ENCODE measurements around the gene KANK2.

Gene KANK2

DNA sequence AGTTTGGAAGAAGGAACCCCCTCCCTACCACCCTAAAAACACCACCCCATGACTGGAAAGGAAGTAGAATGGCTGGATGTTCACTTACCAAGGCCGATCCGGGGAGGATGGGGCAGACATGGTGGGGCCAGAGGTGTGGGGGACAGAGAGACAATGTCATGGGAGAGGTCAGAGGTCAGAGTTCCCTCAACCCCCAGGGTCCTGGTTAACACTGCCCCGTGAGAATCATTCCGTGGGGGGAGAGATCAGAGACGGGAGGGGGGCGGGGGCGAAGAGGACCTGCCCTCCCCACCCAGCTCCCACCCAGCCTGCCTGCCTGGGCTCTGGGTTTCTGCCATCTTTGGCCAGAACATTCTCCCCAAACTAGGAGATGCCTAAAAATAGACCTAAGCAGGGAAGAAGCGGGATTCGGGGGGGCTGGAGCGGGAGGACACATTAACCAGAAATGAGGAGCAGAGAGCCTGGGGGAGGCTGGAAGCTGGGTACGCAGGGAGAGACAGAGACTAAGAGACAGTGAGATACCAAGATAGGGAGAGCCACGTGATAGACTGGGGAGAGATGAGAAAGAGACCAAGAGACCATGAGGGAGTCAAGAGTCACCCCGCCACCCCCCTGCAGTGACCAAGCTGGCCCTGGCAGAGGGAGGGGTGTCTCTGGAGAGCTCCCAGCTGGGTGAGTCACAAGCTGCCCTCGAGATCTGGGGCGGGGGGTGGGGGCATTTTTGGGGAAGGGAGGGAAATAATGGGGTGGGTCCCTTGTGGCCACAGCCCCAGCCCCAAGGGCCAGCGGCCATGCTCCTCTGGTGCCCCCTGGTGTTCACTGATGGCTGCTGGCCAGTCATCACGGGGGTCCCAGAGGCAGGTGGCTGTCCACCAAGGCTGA is 6.1 kb upstream of the KANK2 start:
- DNase-seq (ENCODE audit: low read depth): peak; percentile 84
- H3K4me3 ChIP-seq (ENCODE audit: low read depth, low read length): no peak overlapping the region

DNA sequence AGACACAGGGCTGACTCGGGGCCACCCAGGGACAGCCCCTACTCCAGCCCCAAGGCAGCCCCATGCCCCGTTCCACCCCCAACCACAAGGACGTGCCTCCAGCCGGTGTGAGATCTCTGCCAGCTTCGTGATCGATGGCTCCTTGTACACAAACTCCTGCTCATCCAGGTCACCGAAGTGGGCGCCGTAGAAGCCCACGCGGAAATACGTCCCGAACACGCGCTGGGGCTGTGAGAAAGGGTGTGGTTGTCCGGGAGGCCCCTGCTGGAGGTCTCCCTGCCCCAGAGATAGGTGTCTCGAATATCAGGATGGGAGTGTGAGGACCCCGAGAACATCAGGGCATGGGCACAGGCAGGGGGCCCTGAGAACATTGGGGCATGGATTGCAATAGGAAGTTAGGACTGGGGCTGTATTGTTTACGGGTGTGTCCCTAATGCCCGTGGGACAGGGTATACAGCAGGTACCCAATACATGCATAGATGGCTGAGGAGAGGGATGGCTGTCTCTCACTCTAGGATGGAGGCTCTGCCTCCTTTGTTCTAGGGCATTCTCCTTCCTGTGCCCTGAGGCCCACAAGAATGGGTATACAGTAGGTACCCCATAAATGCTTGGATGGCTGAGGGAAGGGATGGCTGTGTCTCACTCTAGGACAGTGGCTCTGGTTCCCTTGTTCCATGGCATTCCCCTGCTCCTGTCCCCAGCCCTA is 5.3 kb upstream of the KANK2 start:
- TF ChIP-seq, protein P1, sequence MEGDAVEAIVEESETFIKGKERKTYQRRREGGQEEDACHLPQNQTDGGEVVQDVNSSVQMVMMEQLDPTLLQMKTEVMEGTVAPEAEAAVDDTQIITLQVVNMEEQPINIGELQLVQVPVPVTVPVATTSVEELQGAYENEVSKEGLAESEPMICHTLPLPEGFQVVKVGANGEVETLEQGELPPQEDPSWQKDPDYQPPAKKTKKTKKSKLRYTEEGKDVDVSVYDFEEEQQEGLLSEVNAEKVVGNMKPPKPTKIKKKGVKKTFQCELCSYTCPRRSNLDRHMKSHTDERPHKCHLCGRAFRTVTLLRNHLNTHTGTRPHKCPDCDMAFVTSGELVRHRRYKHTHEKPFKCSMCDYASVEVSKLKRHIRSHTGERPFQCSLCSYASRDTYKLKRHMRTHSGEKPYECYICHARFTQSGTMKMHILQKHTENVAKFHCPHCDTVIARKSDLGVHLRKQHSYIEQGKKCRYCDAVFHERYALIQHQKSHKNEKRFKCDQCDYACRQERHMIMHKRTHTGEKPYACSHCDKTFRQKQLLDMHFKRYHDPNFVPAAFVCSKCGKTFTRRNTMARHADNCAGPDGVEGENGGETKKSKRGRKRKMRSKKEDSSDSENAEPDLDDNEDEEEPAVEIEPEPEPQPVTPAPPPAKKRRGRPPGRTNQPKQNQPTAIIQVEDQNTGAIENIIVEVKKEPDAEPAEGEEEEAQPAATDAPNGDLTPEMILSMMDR (IDR thresholded peaks at IDR 0.05; ENCODE audit: low read depth, low read length): no peak
- TF ChIP-seq POLR2A (IDR thresholded peaks at IDR 0.05; ENCODE audit: extremely low read depth, insufficient read length) (no peak), MYC (IDR thresholded peaks at IDR 0.05; ENCODE audit: low read depth, low read length) (no peak)
- TF ChIP-seq, protein P2, sequence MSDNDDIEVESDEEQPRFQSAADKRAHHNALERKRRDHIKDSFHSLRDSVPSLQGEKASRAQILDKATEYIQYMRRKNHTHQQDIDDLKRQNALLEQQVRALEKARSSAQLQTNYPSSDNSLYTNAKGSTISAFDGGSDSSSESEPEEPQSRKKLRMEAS (IDR thresholded peaks at IDR 0.05; ENCODE audit: low read depth, low read length): no peak
- no peak for DNase-seq (ENCODE audit: low read depth)
- H3K4me3 ChIP-seq (ENCODE audit: low read depth, low read length): no peak overlapping the region

More for the DNA sequence above, 6.1 kb upstream of the KANK2 start:
- TF ChIP-seq MYC (IDR thresholded peaks at IDR 0.05; ENCODE audit: low read depth, low read length) (no peak), POLR2A (IDR thresholded peaks at IDR 0.05; ENCODE audit: extremely low read depth, insufficient read length) (no peak)
- TF ChIP-seq, protein P2 (IDR thresholded peaks at IDR 0.05; ENCODE audit: low read depth, low read length): peak; percentile 56; the same call in 1 of the 2 replicates
- TF ChIP-seq, protein P1 (IDR thresholded peaks at IDR 0.05; ENCODE audit: low read depth, low read length): peak; percentile 79

DNA sequence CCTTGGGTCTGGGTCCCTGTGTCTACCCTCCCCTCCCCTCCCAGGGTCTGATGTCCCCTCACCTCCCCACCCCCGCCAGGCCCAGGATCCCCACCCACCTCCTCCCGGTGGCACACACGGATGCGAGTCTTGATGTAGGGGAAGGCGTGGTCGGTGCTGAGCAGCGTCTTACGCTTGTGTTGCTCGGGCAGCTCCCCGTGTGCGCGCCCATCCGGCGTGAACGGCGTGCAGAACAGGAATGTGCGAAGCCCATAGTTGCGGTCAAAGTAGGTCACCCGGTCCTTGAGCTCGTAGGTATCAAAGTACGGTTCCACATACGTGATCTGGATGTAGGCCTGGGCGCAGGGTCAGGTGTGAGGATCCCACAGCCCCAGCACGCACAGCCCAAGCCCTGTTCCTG is 4.4 kb upstream of the KANK2 start:
- TF ChIP-seq POLR2A (IDR thresholded peaks at IDR 0.05; ENCODE audit: extremely low read depth, insufficient read length) (no peak), MYC (IDR thresholded peaks at IDR 0.05; ENCODE audit: low read depth, low read length) (no peak)
- TF ChIP-seq, protein P1 (IDR thresholded peaks at IDR 0.05; ENCODE audit: low read depth, low read length): no peak
- TF ChIP-seq, protein P2 (IDR thresholded peaks at IDR 0.05; ENCODE audit: low read depth, low read length): no peak

DNA sequence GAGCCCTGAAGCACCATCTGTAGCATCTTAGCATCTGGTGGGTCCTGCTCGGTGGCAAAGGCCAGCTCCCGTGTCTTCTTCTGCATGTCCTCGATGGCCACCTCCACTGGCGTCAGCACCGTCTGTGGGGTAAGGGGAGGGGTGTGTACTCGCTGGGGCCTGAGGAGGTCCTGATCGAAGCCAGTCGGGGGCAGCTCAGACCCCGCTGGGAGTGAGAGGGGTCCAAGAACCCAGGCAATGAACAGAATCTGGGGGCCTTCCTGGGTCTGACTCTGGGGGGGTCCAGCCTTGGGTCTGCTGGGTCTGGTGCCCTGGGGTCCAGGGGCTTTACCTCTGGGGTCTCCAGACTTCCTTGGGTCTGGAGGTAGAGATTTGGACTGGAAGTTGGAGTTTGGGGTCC is 3.6 kb upstream of the KANK2 start:
- DNase-seq (ENCODE audit: low read depth): no peak
- no peak overlapping the region for H3K4me3 ChIP-seq (ENCODE audit: low read depth, low read length)
- TF ChIP-seq, protein P2 (IDR thresholded peaks at IDR 0.05; ENCODE audit: low read depth, low read length): no peak
- TF ChIP-seq MYC (IDR thresholded peaks at IDR 0.05; ENCODE audit: low read depth, low read length) (no peak), POLR2A (IDR thresholded peaks at IDR 0.05; ENCODE audit: extremely low read depth, insufficient read length) (no peak)
- TF ChIP-seq, protein P1 (IDR thresholded peaks at IDR 0.05; ENCODE audit: low read depth, low read length): no peak

More for the DNA sequence above, 4.4 kb upstream of the KANK2 start:
- DNase-seq (ENCODE audit: low read depth): no peak
- no peak overlapping the region for H3K4me3 ChIP-seq (ENCODE audit: low read depth, low read length)

DNA sequence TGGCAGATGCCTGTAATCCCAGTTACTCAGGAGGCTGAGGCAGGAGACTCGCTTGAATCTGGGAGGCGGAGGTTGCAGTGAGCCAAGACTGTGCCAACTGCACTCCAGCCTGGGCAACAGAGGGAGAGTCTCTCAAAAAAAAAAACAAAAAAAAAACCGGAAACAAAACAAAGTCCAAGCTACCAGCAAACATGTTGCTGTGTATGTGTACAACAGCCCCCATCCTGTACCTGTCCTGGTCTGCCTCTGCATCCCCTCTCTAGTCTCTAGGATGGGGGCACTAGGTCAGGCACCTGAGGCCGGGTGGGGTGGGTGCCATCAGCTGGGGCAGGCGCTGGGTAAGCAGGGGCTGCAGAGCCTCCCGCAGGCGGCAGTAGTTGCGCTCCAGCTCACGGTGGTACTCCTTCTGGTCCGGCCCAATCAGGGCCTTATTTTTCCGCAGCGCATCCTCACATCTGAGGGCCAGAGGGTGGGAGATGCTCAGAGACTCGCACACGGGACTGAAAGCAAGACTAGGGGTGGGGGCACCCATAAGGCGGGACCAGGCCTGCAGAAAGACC is 2.8 kb upstream of the KANK2 start:
- DNase-seq (ENCODE audit: low read depth): no peak
- H3K4me3 ChIP-seq (ENCODE audit: low read depth, low read length): no peak overlapping the region
- TF ChIP-seq POLR2A (IDR thresholded peaks at IDR 0.05; ENCODE audit: extremely low read depth, insufficient read length) (no peak), MYC (IDR thresholded peaks at IDR 0.05; ENCODE audit: low read depth, low read length) (no peak)
- TF ChIP-seq, protein P2 (IDR thresholded peaks at IDR 0.05; ENCODE audit: low read depth, low read length): no peak
- TF ChIP-seq, protein P1 (IDR thresholded peaks at IDR 0.05; ENCODE audit: low read depth, low read length): no peak

Measured in NB4 (cell line).